ENCODE results near the gene CARM1.
"Not testable (repeated sequence)": the region's sequence is repeated elsewhere in the genome, so short reads cannot be mapped to it uniquely, and the experiment has no call there.

CARM1 gene

DNA sequence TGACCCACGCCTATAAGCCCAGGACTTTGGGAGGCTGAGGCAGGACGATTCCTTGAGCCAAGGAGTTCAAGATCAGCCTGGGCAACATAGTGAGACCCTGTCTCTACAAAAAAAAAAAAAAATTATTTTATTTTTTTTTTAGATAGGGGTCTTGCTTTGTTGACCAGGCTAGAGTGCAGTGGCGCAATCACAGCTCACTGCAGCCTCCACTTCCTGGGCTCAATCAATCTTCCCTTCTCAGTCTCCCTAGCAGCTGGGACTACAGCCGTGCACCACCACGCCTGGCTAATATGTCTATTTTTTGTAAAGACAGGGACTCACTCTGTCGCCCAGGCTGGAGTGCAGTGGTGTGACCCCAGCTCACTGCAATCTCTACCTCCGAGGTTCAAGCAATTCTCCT lies 18.4 kb upstream of the CARM1 start:
- TF ChIP-seq, protein P1, sequence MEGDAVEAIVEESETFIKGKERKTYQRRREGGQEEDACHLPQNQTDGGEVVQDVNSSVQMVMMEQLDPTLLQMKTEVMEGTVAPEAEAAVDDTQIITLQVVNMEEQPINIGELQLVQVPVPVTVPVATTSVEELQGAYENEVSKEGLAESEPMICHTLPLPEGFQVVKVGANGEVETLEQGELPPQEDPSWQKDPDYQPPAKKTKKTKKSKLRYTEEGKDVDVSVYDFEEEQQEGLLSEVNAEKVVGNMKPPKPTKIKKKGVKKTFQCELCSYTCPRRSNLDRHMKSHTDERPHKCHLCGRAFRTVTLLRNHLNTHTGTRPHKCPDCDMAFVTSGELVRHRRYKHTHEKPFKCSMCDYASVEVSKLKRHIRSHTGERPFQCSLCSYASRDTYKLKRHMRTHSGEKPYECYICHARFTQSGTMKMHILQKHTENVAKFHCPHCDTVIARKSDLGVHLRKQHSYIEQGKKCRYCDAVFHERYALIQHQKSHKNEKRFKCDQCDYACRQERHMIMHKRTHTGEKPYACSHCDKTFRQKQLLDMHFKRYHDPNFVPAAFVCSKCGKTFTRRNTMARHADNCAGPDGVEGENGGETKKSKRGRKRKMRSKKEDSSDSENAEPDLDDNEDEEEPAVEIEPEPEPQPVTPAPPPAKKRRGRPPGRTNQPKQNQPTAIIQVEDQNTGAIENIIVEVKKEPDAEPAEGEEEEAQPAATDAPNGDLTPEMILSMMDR (IDR thresholded peaks at IDR 0.05; ENCODE audit: insufficient read depth, low read length, poor library complexity, severe bottlenecking): no peak
- TF ChIP-seq EZH2phosphoT487 (conservative IDR thresholded peaks at IDR 0.05; ENCODE audit: low read length): no peak
- Histone ChIP-seq H2AFZ (ENCODE audit: low read depth, low read length, severe bottlenecking) (no peak overlapping the region), H3F3A (ENCODE audit: insufficient read depth) (no peaks in the 10 kb centered on the region), H4K20me1 (ENCODE audit: low read depth, low read length) (no peaks in the 10 kb centered on the region), H3K4me2 (ENCODE audit: low read depth, low read length, poor library complexity, severe bottlenecking) (no peak overlapping the region), H3K27me3 (ENCODE audit: low read length) (no peaks in the 10 kb centered on the region), H3K9ac (ENCODE audit: low read length) (no peak overlapping the region), H3K27ac (ENCODE audit: low read depth, low read length) (no peak overlapping the region), H3K79me2 (ENCODE audit: insufficient read depth, low read length) (no peaks in the 10 kb centered on the region), H3K9me2 (replicated peaks; ENCODE audit: insufficient read depth, low read length) (no peaks in the 10 kb centered on the region), H3K36me3 (ENCODE audit: low read length) (no peaks in the 10 kb centered on the region), H3K9me3 (ENCODE audit: insufficient read depth, low read length) (no peaks in the 10 kb centered on the region), H3K4me3 (ENCODE audit: insufficient read depth, low read length, poor library complexity, severe bottlenecking) (no peak overlapping the region)

DNA sequence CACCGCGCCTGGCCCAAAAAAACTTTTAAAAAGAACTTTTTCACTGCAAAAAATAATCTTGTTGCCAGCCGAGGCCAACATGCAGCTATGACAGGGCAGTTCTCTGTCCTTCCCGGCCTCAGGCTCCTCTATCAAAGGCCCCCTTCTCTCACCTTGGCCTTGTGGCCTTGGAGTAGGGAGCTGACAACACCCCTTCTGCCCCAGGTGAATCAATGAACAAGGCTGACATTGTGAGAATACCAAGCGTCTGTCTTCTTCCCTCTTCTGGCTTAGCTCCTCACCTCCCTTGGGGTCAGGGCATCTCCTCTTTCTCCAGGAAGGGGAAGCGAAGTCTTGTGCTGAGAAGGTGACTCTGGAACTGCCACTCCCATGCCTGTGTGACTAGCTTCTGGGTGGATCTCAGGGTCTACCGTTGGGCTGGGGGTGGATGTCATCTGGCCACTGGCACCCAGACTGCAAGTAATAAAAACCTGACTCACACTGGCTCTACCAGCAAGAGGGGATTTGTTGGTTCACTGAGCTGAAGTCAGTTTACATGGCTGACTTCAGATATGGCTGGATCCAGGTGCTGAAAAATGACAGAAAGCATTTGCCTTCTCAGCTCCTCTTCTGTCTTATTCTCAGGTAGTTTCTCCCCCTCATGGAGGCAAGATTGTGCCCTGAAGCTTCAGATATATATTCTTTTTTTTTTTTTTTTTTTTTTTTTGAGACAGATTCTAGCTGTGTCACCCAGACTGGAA lies 16.8 kb upstream of the CARM1 start:
- no peaks in the 10 kb centered on the region for H3F3A ChIP-seq (ENCODE audit: insufficient read depth)
- no peak overlapping the region for H3K4me3 ChIP-seq (ENCODE audit: insufficient read depth, low read length, poor library complexity, severe bottlenecking)
- no peak for TF ChIP-seq EZH2phosphoT487 (conservative IDR thresholded peaks at IDR 0.05; ENCODE audit: low read length)
- TF ChIP-seq, protein P1 (IDR thresholded peaks at IDR 0.05; ENCODE audit: insufficient read depth, low read length, poor library complexity, severe bottlenecking): no peak
- no peak overlapping the region for H3K4me2 ChIP-seq (ENCODE audit: low read depth, low read length, poor library complexity, severe bottlenecking)
- H3K36me3 ChIP-seq (ENCODE audit: low read length): no peaks in the 10 kb centered on the region
- no peaks in the 10 kb centered on the region for H4K20me1 ChIP-seq (ENCODE audit: low read depth, low read length)
- H3K9me3 ChIP-seq (ENCODE audit: insufficient read depth, low read length): no peaks in the 10 kb centered on the region
- H3K27ac ChIP-seq (ENCODE audit: low read depth, low read length): no peak overlapping the region
- H3K9ac ChIP-seq (ENCODE audit: low read length): no peak overlapping the region
- H3K9me2 ChIP-seq (replicated peaks; ENCODE audit: insufficient read depth, low read length): no peaks in the 10 kb centered on the region
- no peaks in the 10 kb centered on the region for H3K27me3 ChIP-seq (ENCODE audit: low read length)
- no peak overlapping the region for H2AFZ ChIP-seq (ENCODE audit: low read depth, low read length, severe bottlenecking)
- H3K79me2 ChIP-seq (ENCODE audit: insufficient read depth, low read length): no peaks in the 10 kb centered on the region

DNA sequence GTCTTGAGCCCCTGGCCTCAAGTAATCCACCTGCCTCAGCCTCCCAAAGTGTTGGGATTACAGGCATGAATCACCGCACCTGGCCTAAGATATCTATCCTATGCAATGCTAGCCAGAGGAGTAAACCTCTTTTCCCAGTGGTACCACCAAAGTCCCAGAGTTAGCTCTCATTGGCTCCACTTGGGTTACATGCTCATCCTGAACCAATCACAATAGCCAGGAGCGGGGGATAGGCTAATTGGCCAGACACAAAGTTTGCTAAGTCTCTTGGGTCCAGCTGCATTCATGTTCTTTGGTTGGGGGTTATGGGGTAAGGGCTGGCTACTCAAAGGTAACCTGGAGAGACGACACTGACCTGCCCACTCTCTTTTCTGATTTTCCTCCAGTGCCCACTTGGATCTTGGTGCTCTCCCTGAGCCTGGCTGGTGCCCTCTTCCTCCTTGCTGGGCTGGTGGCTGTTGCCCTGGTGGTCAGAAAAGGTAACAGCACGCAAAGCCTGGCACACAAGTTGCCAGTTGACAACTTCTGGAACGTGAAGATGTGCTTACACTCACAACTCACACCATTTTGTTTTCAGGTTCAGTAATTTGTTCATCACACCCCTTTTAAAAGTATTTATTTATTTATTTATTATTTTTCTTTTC lies 15.4 kb upstream of the CARM1 start:
- no peak overlapping the region for H3K9ac ChIP-seq (ENCODE audit: low read length)
- H3K36me3 ChIP-seq (ENCODE audit: low read length): no peaks in the 10 kb centered on the region
- no peak overlapping the region for H2AFZ ChIP-seq (ENCODE audit: low read depth, low read length, severe bottlenecking)
- H3K27ac ChIP-seq (ENCODE audit: low read depth, low read length): no peak overlapping the region
- no peak overlapping the region for H3K4me2 ChIP-seq (ENCODE audit: low read depth, low read length, poor library complexity, severe bottlenecking)
- no peaks in the 10 kb centered on the region for H4K20me1 ChIP-seq (ENCODE audit: low read depth, low read length)
- no peaks in the 10 kb centered on the region for H3K27me3 ChIP-seq (ENCODE audit: low read length)
- no peak overlapping the region for H3K4me3 ChIP-seq (ENCODE audit: insufficient read depth, low read length, poor library complexity, severe bottlenecking)
- no peaks in the 10 kb centered on the region for H3F3A ChIP-seq (ENCODE audit: insufficient read depth)
- TF ChIP-seq EZH2phosphoT487 (conservative IDR thresholded peaks at IDR 0.05; ENCODE audit: low read length): no peak
- TF ChIP-seq, protein P1 (IDR thresholded peaks at IDR 0.05; ENCODE audit: insufficient read depth, low read length, poor library complexity, severe bottlenecking): peak; percentile 54
- H3K9me2 ChIP-seq (replicated peaks; ENCODE audit: insufficient read depth, low read length): no peaks in the 10 kb centered on the region
- no peaks in the 10 kb centered on the region for H3K9me3 ChIP-seq (ENCODE audit: insufficient read depth, low read length)
- H3K79me2 ChIP-seq (ENCODE audit: insufficient read depth, low read length): no peaks in the 10 kb centered on the region

DNA sequence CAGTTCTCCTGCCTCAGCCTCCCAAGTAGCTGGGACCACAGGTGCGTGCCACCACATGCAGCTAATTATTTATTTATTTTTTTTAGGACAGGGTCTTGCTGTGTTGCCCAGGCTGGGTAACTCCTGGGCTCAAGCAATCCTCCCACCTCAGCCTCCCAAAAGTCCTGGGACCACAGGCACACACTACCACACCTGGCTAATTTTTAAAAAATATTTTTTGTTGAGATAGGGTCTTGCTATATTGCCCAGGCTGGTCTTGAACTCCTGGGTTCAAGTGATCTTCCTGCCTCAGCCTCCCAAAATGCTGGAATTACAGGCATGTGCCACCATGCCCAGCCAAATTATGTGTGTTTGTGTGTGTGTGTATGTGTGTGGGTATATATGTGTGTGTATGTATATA lies 14.5 kb upstream of the CARM1 start:
- H3K4me3 ChIP-seq (ENCODE audit: insufficient read depth, low read length, poor library complexity, severe bottlenecking); H3K27ac ChIP-seq (ENCODE audit: low read depth, low read length); H3K9me3 ChIP-seq (ENCODE audit: insufficient read depth, low read length); H3K36me3 ChIP-seq (ENCODE audit: low read length); H2AFZ ChIP-seq (ENCODE audit: low read depth, low read length, severe bottlenecking); H3F3A ChIP-seq (ENCODE audit: insufficient read depth); H3K9ac ChIP-seq (ENCODE audit: low read length); H4K20me1 ChIP-seq (ENCODE audit: low read depth, low read length); H3K9me2 ChIP-seq (replicated peaks; ENCODE audit: insufficient read depth, low read length); H3K79me2 ChIP-seq (ENCODE audit: insufficient read depth, low read length); H3K4me2 ChIP-seq (ENCODE audit: low read depth, low read length, poor library complexity, severe bottlenecking); H3K27me3 ChIP-seq (ENCODE audit: low read length): not testable (repeated sequence)

Measured in SU-DHL-6 (cell line).